HUDEP-2 (cell line): ENCODE results near the gene BIN2.

Experiments used
- DNase-seq, 76 experiments: peaks; one replicate each; lab custom pipeline; 2025; ENCODE audit not compliant: unreplicated experiment in 76 of 76; lab: John Stamatoyannopoulos, UW

BIN2 gene

GRCh38 chr12:51323966-51324895, at the start of gene BIN2:
BIN2 (minus strand) TSS chr12:51324174; CDS start chr12:51324102, 72 bp downstream.
- peak in 26 of 76 experiments; percentile 9 to 57 (median 30) for DNase-seq

GRCh38 chr12:51373187-51373586, 49.2 kb upstream of the BIN2 start:
- no peak for DNase-seq

- no peak for DNase-seq
Observed at GRCh38 chr12:51372021-51372420, 48.0 kb upstream of the BIN2 start.

GRCh38 chr12:51371295-51371953, 47.5 kb upstream of the BIN2 start:
- peak in 1 of 76 experiments; percentile 2 for DNase-seq

- no peak for DNase-seq
Observed at GRCh38 chr12:51370667-51371066, 46.7 kb upstream of the BIN2 start.

GRCh38 chr12:51369581-51369980, 45.6 kb upstream of the BIN2 start:
- no peak for DNase-seq

GRCh38 chr12:51368640-51369517, 44.9 kb upstream of the BIN2 start:
- DNase-seq = peak in 12 of 76 experiments; percentile 10 to 35 (median 15)

- DNase-seq = no peak
Observed at GRCh38 chr12:51365276-51365675, 41.3 kb upstream of the BIN2 start.

GRCh38 chr12:51364001-51364400, 40.0 kb upstream of the BIN2 start:
- no peak for DNase-seq

GRCh38 chr12:51362747-51363342, 38.9 kb upstream of the BIN2 start:
- DNase-seq = no peak

- no peak for DNase-seq
Observed at GRCh38 chr12:51362307-51362706, 38.3 kb upstream of the BIN2 start.

- peak in 3 of 76 experiments; percentile 2 to 6 (median 3) for DNase-seq
Observed at GRCh38 chr12:51361161-51362016, 37.4 kb upstream of the BIN2 start.

GRCh38 chr12:51360315-51360714, 36.3 kb upstream of the BIN2 start:
- no peak for DNase-seq

GRCh38 chr12:51359851-51360250, 35.9 kb upstream of the BIN2 start:
- no peak for DNase-seq

- no peak for DNase-seq
Observed at GRCh38 chr12:51358496-51358895, 34.5 kb upstream of the BIN2 start.

GRCh38 chr12:51357374-51358047, 33.5 kb upstream of the BIN2 start:
- DNase-seq = no peak

GRCh38 chr12:51351913-51352532, 28.0 kb upstream of the BIN2 start:
- DNase-seq = peak in 18 of 76 experiments; percentile 5 to 39 (median 17)

- no peak for DNase-seq
Observed at GRCh38 chr12:51349026-51349425, 25.1 kb upstream of the BIN2 start.
